ENCODE results near the gene LRSAM1. TPM values are rescaled to one million over a fixed set of nuclear protein-coding genes. Genes with fewer than 3 reads are reported as not detected.

The LRSAM1 gene
- total RNA-seq, 2 experiments from 2014 or later = 23.4 to 25.2 TPM

- ChIA-PET POLR2A (no interaction called here), CTCF (interaction anchor here (0.5 kb wide), 1 partner anchor 84 kb away, joined by 3 read pairs; no protein-coding TSS in a partner anchor)
Observed at GRCh38 chr9:127488946-127489345, 37.6 kb downstream of the LRSAM1 start.

GRCh38 chr9:127489471-127490115 is 38.3 kb downstream of the LRSAM1 start:
- POLR2A ChIA-PET = no interaction called here
- CTCF ChIA-PET = no interaction called here

- POLR2A ChIA-PET = no interaction called here
- CTCF ChIA-PET = interaction anchor here (1.2 kb wide), 1 partner anchor 15 kb away, joined by 3 read pairs; no protein-coding TSS in a partner anchor
Observed at GRCh38 chr9:127490535-127491230, 39.4 kb downstream of the LRSAM1 start.

- ChIA-PET CTCF (interaction anchor here (1.2 kb wide), 1 partner anchor 14 kb away, joined by 3 read pairs; no protein-coding TSS in a partner anchor), POLR2A (no interaction called here)
Observed at GRCh38 chr9:127491516-127491915, 40.2 kb downstream of the LRSAM1 start.

GRCh38 chr9:127492616-127493015 is 41.3 kb downstream of the LRSAM1 start:
- ChIA-PET CTCF (no interaction called here), POLR2A (no interaction called here)

- POLR2A ChIA-PET = no interaction called here
- CTCF ChIA-PET = no interaction called here
Observed at GRCh38 chr9:127493592-127494303, 42.4 kb downstream of the LRSAM1 start.

- CTCF ChIA-PET = no interaction called here
- POLR2A ChIA-PET = no interaction called here
Observed at GRCh38 chr9:127494304-127494702, 43.0 kb downstream of the LRSAM1 start.

GRCh38 chr9:127495884-127496555 is 44.7 kb downstream of the LRSAM1 start:
- POLR2A ChIA-PET = no interaction called here
- CTCF ChIA-PET = no interaction called here

GRCh38 chr9:127496974-127497373 is 45.7 kb downstream of the LRSAM1 start:
- ChIA-PET CTCF (interaction anchor here (1.0 kb wide), 1 partner anchor 93 kb away, joined by 3 read pairs; no protein-coding TSS in a partner anchor), POLR2A (no interaction called here)

GRCh38 chr9:127497656-127498290 is 46.5 kb downstream of the LRSAM1 start:
- POLR2A ChIA-PET = no interaction called here
- CTCF ChIA-PET = interaction anchor here (1.0 kb wide), 1 partner anchor 92 kb away, joined by 3 read pairs; no protein-coding TSS in a partner anchor

GRCh38 chr9:127498298-127498697 is 47.0 kb downstream of the LRSAM1 start:
- POLR2A ChIA-PET = no interaction called here
- CTCF ChIA-PET = no interaction called here

GRCh38 chr9:127500399-127500798 is 49.1 kb downstream of the LRSAM1 start:
- CTCF ChIA-PET = interaction anchor here (1.3 kb wide), 1 partner anchor 89 kb away, joined by 3 read pairs; no protein-coding TSS in a partner anchor
- POLR2A ChIA-PET = no interaction called here

GRCh38 chr9:127500862-127501261 is 49.6 kb downstream of the LRSAM1 start:
- ChIA-PET POLR2A (interaction anchor here (0.7 kb wide), 1 partner anchor 104 kb away, joined by 3 read pairs; no protein-coding TSS in a partner anchor), CTCF (interaction anchor here (1.3 kb wide), 1 partner anchor 88 kb away, joined by 3 read pairs; no protein-coding TSS in a partner anchor)

GRCh38 chr9:127501821-127502343 is 50.6 kb downstream of the LRSAM1 start:
- CTCF ChIA-PET = no interaction called here

GRCh38 chr9:127502706-127503378 is 51.5 kb downstream of the LRSAM1 start:
- ChIA-PET POLR2A (no interaction called here), CTCF (interaction anchor here (0.8 to 2.9 kb wide), 10 partner anchors 17 to 232 kb away, joined by 3 to 13 read pairs (median 4); no protein-coding TSS in a partner anchor)

More at GRCh38 chr9:127501821-127502343, 50.6 kb downstream of the LRSAM1 start:
- POLR2A ChIA-PET = no interaction called here

- ChIA-PET POLR2A (no interaction called here), CTCF (interaction anchor here (0.6 to 2.9 kb wide), 18 partner anchors 9 to 306 kb away, joined by 3 to 13 read pairs (median 4); partner anchors contain the start of gene STXBP1)
Observed at GRCh38 chr9:127503379-127503921, 52.1 kb downstream of the LRSAM1 start.

GRCh38 chr9:127503947-127504886 is 52.9 kb downstream of the LRSAM1 start:
- ChIA-PET CTCF (interaction anchor here (0.6 to 2.9 kb wide), 22 partner anchors 8 to 393 kb away, joined by 3 to 13 read pairs (median 4); partner anchors contain the start of genes STXBP1 and TOR2A), POLR2A (no interaction called here)

Data from activated CD8-positive, alpha-beta memory T cell treated with anti-CD3 and anti-CD28 coated beads for 36 hours (primary cell).